ENCODE data around the gene SLC4A9. TPM values are rescaled to one million over a fixed set of nuclear protein-coding genes. Genes with fewer than 3 reads are reported as not detected.

SLC4A9 gene
- total and polyA plus RNA-seq, 4 donors = not detected

- no peaks in the 10 kb centered on the region for H3K36me3 ChIP-seq (ENCODE audit: control insufficient read depth in 4 of 4, insufficient read depth in 3 of 4, low read depth in 1 of 4, low read length in 3 of 4)
- H3K4me1 ChIP-seq (ENCODE audit: control insufficient read depth in 4 of 4, insufficient read depth in 4 of 4, low read length in 3 of 4) = peaks cover 0 to 14% (median 10%) of the 10 kb centered on the region in 4 donors
- DNase-seq (ENCODE audit: low spot score) = peak; percentile 52
- TF ChIP-seq YY1 (IDR thresholded peaks at IDR 0.05) (no peak), RAD21 (IDR thresholded peaks at IDR 0.05) (peak; percentile 21 to 44)
- peak overlapping the region; percentile 61 to 77 for H3K27ac ChIP-seq (ENCODE audit: low read depth in 1 of 2, low read length in 2 of 2)
- peak overlapping the region; percentile 63 to 73 (median 70) for H3K4me3 ChIP-seq (ENCODE audit: low read depth in 1 of 3, low read length in 3 of 3)
- H3K27me3 ChIP-seq (ENCODE audit: control insufficient read depth in 4 of 4, insufficient read depth in 4 of 4, low read length in 3 of 4) = no peaks in the 10 kb centered on the region
- peak overlapping the region in 1 of 2 donors; percentile 57 for H3K9ac ChIP-seq (ENCODE audit: low read depth in 1 of 2, low read length in 2 of 2)
- 7% methylated on average over 35 of the region's 35 CpGs for WGBS
- H3K9me3 ChIP-seq (ENCODE audit: control insufficient read depth in 4 of 4, low read length in 3 of 4) = no peaks in the 10 kb centered on the region
Observed at GRCh38 chr5:140345919-140346347, 14.1 kb upstream of the SLC4A9 start.

GRCh38 chr5:140346348-140347221 is 13.4 kb upstream of the SLC4A9 start, which contains the start of gene HBEGF:
Gene HBEGF (minus strand): TSS chr5:140346603. CDS start chr5:140346328, 275 bp downstream.
- Histone ChIP-seq H3K4me3 (ENCODE audit: low read depth in 1 of 3, low read length in 3 of 3) (peak within 1 kb of the TSS; percentile 63 to 73 (median 70)), H3K9ac (ENCODE audit: low read depth in 1 of 2, low read length in 2 of 2) (peak within 1 kb of the TSS; percentile 52 to 57), H3K9me3 (ENCODE audit: control insufficient read depth in 4 of 4, low read length in 3 of 4) (no peaks in the 10 kb centered on the region), H3K27me3 (ENCODE audit: control insufficient read depth in 4 of 4, insufficient read depth in 4 of 4, low read length in 3 of 4) (no peaks in the 10 kb centered on the region), H3K36me3 (ENCODE audit: control insufficient read depth in 4 of 4, insufficient read depth in 3 of 4, low read depth in 1 of 4, low read length in 3 of 4) (no peaks in the 10 kb centered on the region), H3K4me1 (ENCODE audit: control insufficient read depth in 4 of 4, insufficient read depth in 4 of 4, low read length in 3 of 4) (peaks cover 0 to 16% (median 12%) of the 10 kb centered on the region in 4 donors), H3K27ac (ENCODE audit: low read depth in 1 of 2, low read length in 2 of 2) (peak within 1 kb of the TSS; percentile 61 to 77)
- under 1% methylated on average over 72 of the region's 72 CpGs for WGBS
- peak; percentile 78 for DNase-seq (ENCODE audit: low spot score)
- TF ChIP-seq SP1 (IDR thresholded peaks at IDR 0.05) (peak; percentile 28), CTCF (IDR thresholded peaks at IDR 0.05; ENCODE audit: low read depth, low read length, missing input control) (peak; percentile 65), NR2F2 (IDR thresholded peaks at IDR 0.05) (no peak), ATF3 (IDR thresholded peaks at IDR 0.05) (no peak), REST (IDR thresholded peaks at IDR 0.05) (peak; percentile 49), ZBTB33 (IDR thresholded peaks at IDR 0.05) (no peak), FOXA1 (IDR thresholded peaks at IDR 0.05) (no peak), HNF4G (IDR thresholded peaks at IDR 0.05) (no peak), HNF4A (conservative IDR thresholded peaks at IDR 0.05) (peak in 1 of 2 donors; percentile 5), RAD21 (IDR thresholded peaks at IDR 0.05) (peak in 1 of 2 donors; percentile 73), FOXA2 (IDR thresholded peaks at IDR 0.05) (no peak), JUND (IDR thresholded peaks at IDR 0.05) (no peak), MAX (IDR thresholded peaks at IDR 0.05) (no peak), EGR1 (IDR thresholded peaks at IDR 0.05; ENCODE audit: low read depth in 2 of 2) (no peak), TAF1 (conservative IDR thresholded peaks at IDR 0.05) (no peak), GABPA (IDR thresholded peaks at IDR 0.05 in 1 of 2, conservative IDR thresholded peaks at IDR 0.05 in 1 of 2) (no peak), RXRA (IDR thresholded peaks at IDR 0.05) (peak; percentile 52 to 70), YY1 (IDR thresholded peaks at IDR 0.05) (peak; percentile 15)
